Measurements from ENCODE around the gene LYPLAL1.
"Not testable (repeated sequence)": the region's sequence is repeated elsewhere in the genome, so short reads cannot be mapped to it uniquely, and the experiment has no call there.

LYPLAL1 gene

DNA sequence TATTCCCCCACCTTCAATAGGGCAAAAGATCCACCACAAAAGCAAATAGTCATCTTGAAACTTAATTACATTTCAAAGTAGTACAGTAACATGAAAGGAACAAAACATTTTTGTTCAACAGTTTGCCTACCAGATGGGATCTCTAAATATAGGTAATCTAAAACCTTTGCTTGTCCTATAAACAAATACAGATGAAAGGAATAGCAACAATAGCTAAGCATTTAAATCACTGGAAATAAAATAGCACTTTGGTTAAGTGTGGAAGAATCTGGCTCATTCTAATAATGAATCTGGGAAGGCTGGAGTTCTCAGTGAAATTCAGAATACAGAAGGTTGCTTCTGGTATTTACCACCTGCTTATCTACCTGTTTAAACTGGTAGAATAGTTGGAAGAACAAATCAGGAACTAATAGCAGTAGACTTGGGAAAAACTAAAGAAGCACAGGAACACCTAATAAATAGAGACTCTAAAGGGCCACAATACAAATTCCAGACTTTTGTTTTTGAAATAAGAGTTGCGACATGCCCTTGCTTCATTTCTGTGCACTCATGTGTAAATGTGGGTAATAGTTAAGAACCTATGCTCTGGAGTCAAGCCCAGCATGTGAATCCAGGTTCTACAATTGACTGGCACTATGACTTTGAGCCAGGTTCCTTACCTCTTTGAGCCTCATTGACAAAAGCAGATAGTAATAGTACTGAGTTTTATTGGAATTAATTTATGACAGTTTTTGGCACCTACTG, 2.3 kb upstream of the LYPLAL1 start:
- DNase-seq: no peak

DNA sequence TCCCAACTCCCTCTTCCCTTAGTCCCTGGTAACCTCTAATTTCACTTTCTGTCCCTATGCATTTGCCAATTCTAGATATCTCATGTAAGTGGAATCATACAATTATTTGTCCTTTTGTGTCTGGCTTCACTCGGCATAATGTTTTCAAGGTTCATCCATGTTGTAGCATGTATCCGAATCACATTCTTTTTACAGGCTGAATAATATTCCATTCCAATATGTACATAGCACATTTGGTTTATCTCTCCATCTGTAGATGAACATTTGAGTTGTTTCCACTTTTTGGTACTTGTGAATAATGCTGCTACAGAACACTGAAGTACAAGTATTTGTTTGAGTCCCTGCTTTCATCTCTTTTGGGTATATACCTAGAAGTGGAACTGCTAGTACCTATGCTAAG, 857 bp upstream of the LYPLAL1 start:
- no peak for DNase-seq

DNA sequence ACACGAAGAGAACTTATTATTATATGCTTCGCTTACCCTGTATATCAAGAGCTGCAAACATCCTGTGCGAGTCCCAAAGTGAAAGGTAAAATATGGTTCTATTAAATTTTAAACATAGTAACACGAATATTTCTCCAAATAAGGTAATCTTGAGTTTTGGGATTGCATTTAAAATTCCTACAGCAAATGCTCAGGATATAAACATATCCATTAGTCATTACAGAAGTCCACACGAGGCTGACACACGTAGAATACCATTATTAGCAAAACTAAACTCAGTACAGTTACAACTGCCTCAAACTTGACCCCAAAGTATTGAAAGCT, 282 bp upstream of the LYPLAL1 start:
- DNase-seq: no peak

DNA sequence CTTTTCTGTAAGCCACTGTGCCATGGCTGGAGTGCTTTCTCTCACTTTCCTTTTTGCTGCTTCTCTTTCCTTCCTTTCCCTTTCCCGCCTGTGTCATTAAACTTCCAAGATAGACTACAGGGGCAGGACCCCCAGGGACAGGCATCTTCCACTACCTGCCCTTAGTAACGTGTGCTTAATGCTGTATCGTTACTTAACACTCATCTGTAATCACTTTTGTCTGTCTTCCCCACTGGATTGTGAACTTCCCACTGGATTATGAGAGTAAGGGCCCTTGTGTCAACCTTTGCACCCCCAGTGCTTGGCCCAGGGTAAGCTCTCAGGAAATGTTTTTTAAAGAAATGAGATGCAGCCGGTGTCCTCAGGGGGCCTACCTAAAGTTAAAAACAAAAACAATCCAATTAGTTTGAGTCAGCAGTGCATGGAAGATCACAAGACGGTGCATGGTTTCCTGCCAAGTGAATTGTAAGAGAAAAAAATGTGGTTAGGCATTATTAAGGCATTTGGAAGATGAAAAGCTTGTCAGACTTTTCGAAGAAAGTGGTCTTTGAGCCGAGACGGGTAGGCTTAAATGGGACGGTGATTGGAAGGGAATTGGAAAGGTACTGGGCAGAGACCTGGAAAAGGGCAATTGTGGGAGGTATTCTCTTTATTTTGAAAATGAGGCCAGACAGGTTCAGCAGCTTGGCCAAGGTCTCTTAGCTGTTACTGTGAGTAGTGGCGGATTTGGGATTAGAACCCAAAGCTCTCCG, 958 bp downstream of the LYPLAL1 start:
- DNase-seq: no peak

DNA sequence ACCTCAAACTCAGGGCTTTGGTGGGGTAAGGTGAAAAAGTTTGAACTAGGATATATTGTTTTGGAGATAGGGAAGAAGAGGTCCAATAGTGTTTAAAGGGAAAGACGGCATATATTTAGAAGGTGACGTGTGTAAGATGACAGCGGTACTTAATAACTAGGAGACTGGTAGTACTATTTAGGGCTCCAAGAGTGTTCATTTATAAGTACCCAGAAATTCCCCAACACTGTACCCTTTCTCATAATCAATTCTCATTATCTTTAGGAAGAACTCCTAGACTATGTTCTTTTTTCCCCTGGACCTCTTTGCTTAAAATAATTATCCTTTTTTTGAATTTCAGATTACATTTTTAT, 1.5 kb downstream of the LYPLAL1 start:
- DNase-seq: no peak

DNA sequence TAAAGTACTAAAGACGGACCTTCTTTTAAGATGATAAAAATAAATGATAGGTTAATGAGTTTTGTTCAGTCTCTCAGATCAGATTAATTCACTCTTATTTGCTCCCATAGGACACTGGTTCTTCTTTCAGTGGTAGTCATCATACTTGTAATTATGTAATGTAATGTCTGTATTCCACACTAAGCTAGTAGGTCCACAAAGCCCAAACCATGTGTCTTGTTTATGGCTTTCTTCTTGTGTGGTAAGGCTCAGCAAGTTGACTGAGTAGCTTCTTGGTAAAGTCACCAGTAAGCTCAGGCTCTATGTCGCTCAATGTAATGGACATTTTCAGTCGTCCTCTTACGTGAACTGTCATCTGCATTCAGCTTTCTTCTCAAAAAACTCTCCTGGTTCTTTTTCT, 2.5 kb downstream of the LYPLAL1 start:
- no peak for DNase-seq

DNA sequence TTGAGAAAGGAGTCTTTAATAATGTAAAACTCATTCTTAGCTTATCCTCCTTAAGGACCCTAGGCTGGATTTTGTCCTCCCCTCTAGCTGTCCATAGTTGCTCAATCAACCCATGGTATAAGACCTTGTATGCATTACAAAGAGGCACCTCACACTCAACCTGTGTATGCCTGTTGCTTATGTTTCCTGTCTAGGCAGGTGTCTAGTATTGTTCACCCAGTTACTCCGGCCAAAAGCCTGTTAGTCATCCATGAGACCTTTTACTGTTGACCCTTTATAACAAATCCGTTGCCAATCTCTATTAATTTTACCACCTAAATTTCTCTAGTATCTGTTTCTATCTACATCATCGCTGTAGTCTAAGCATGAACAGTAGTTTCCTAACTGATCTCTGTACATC, 3.7 kb downstream of the LYPLAL1 start:
- peak; percentile 12 for DNase-seq

DNA sequence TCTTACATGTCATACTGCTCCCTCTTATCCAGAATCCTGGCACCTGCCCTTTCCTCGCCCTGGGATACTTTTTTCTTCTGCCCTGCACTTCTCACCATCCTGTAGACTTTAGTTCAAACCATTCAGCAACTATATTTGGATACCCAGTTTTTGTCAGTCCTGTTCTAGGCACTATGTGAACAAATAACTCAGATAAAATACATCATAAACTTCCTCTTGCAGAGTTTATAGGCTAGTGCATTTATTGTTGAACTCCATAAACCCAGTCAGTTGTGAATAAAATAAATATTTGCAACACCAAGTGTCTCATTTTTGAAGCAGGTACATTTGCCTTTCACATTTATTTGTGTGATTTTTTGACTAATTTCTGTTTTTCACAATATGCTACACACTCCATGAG, 4.3 kb downstream of the LYPLAL1 start:
- no peak for DNase-seq

DNA sequence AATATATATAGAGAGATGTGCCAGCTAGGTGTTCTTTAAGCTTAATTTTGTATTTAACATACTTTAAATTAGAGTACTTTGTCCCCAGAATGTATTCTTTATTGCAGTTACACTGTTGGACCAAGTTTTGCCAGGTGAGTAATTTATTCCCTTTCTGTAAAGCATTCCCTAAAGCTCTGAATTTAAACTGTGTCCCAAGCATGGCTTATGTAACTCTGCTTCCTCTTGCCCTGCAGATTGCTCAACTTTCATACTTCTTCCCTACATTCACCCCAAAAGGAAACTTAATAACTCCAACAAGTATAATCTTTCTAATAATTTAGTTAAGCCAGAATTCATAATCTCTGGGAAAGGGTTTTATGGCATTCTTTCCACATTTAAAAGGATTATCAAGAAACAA, 5.6 kb downstream of the LYPLAL1 start:
- DNase-seq: no peak

DNA sequence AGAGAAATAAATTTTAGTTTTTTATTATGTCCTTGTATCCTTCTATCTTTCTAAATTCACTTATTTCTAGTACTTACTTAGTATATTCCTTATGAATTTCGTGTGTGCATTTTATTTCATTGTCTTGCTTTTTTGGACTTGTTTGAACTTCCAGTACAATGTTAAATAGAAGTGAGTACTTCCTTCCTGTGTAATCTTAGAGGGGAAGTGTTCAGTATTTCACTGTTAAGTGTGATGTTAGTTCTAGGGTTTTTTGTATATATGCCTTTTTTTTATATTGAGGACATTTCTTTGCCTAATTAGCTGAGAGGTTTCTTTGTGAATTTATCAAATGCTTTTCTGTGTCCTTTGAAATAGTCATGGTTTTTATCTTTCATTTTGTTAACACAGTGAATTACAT, 10.7 kb downstream of the LYPLAL1 start:
- no peak for DNase-seq

DNA sequence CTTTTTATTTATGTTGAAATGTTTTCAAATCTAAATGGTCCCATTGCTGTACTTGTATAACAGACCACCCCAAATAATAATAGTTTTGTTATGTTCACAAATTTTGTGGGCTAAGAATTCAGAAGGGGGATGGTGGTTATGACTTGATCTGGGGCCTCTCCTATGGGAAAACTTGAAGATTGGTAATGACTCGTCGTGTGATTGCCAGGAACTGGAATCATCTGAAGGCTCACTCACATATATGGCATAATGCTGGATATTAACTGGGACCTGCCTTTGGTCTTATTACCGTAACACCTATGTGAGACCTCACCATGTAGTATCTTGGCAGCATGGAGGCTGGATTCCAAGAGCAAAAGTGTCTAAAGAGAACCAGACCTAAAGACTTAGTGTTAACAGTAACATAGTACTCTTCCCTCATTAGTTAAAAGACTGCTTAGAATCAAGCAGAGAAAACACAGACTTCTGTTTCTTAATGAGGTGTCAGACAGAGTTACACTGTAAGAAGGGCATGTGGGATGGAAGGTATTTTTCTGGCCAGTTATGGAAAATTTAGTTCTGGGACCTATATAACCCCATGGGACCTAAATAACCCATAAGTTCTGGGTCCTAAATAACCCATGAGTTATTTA, 11.9 kb downstream of the LYPLAL1 start:
- no peak for DNase-seq

DNA sequence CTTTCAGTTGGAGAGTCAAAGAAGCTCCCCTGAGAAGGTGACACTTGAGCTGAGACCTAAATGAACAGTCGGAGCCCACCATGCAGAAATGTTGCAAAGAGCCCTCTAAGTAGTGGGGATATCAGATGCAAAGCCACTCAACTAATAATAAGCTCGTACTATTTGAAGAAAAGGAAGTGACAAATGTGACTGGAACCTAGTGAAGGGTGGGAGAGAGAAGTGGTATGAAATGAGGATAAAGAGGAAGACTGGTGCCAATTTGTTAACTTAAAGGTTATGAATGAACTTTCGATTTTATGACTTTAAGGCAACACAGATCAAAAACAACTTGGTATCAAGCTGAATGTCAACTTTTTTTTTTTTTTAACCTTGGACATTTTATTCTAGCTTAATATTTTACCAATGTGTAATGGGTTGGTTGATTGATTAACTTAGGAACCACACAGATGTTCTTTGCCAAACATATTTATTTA, 14.7 kb downstream of the LYPLAL1 start:
- no peak for DNase-seq

DNA sequence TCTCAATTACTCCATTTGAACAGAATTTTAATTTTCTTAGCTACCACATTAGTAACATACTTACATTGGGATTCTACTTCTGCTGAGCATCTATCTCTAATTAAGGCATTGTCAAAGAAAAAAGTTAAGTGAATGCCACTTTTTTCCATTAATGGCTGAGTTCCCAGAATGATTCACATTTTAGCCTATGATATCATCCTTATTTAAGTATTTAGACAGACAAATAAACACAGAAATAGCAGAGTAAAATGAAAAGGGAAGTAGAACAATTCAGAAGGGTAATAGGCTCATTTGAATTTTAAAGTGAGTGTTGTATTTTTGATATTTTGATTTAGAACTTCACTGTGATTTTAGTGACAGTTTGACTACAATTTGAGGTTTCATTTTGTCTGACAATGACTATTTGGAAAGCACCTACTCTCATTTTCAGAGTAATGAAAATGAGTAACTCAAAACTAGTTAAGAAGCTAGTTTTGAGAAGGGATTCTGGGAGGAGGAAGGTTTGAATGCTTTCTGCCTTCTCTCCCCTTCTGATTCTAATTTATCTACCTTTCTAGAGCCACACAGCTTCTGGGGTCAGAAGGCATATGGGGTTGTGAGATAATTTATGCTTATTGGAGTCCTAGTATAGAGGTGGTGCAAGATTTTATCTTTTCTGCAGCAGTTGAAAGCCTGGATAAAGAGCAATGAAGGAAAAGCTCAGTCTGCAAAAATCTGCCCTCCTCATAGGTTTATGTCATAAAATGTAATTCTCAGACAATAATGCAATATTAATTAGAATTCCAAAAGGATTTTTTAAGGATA, 15.5 kb downstream of the LYPLAL1 start:
- no peak for DNase-seq

DNA sequence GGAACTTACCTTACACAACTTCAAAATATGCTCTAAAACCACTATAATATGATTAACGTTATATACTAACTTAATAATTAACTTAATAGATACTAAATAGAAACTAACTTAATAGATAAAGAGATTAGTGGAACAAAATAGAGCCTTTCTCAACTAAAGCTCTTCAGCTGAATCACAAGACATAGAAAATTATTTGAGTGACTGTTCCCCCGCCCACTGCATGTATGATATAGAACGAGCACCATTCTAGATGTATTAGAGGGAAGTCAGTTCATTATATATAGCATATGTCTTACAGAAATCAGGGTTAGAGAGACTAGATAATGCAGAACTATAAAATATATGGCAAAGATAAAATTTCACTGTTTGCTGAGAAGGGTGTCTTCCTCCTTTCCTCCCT, 16.3 kb downstream of the LYPLAL1 start:
- DNase-seq: no peak

DNA sequence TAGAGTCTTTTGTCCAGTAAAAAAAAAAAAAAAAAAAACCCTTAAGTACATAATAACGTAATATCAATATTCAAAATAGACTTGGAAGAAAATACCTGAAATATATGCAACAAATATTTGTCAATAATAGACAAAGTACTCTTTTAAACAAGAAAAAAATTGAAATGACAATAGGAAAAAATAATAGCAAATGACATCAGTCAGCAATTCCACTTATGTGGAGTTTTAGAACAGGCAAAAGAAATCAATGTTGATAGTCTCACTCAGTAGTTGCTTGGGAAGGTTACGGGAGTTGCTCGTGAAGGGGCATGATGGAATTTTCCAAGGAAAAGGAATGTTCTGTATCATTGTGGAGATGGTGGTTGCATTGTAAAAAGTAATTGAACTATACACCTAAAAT, 16.9 kb downstream of the LYPLAL1 start:
- no peak for DNase-seq

DNA sequence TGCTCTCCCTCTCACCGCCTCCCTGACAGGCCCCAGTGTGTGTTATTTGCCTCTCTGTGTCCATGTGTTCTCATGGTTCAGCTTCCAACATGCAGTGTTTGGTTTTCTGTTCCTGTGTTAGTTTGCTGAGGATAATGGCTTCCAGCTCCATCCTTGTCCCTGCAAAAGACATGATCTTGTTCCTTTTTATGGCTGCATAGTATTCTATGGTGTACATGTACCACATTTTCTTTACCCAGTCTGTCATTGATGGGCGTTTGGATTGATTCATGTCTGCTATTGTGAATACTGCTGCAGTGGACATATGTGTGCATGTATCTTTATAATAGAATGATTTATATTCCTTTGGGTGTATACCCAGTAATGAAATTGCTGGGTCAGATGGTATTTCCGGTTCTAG, 22.2 kb downstream of the LYPLAL1 start:
- DNase-seq: not testable (repeated sequence)

DNA sequence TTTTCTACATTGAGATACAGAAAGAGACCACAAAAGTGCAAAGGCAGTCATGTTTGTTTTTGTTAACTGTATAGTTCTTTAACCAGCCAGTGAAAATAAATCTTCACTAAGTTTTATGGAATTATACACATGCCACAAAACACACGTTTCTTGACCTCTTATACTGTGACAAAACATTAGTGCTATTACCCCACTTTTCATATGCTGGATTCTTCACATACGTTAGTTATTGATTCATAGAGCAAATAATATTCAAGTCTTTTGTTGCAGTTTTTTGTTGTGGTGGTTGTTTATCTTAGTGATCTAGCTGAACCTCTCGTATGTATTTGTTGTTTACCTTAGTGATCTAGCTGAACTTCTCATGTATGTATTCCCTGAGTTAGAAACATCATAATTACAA, 28.0 kb downstream of the LYPLAL1 start:
- DNase-seq: no peak

DNA sequence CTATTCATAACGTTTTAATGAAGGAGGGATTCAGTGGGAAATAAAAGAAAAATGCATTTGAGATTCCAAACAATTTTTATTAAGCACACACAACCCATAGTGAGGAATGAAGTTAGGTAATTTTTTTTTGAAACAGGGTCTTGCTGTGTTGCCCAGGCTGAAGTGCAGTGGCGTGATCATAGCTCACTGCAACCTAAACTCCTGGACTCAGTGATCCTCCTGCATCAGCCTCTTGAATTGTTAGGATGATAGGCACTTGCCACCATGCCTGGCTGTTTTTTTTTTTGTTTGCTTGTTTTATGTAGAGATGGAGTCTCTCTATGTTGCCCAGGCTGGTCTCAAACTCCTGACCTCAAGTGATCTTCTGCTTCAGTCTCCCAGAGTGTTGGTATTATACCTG, 28.9 kb downstream of the LYPLAL1 start:
- DNase-seq: no peak

DNA sequence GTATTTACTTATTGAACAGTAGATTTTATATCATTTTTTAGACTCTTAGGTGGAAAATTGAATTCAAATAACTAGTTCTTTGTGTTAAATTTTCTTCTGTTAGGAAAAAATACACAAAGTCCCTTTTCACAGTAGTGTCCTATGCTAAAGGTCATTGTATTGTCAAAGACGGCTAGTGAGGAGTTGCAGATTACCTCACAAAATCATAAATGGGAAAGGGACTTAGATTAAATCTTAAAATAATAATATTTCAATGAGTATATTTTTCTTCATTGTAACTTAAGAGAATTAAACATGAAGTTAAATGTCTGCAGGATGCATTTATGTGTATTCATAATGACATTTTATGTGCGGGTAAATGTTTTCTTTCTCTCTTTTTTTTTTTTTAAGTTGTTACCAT, 32.7 kb downstream of the LYPLAL1 start:
- DNase-seq: no peak

DNA sequence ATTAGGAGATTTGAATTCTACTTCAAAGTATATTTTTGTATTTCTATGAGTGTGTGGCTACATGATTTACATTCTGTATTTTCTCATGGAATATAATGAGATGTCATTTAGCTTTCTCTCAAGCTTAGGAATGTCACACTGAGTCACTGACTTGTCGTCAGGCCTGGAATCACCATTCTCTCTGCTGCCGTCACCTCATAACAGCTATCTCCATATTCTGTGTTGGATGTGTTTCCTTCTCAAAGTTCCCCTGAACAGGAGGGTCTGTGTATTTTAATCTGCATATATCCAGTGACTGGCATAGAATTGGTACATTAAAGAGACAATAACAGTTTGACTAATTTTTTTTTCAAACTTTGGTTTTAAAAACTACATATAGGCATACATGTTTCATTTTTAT, 35.9 kb downstream of the LYPLAL1 start:
- no peak for DNase-seq

DNA sequence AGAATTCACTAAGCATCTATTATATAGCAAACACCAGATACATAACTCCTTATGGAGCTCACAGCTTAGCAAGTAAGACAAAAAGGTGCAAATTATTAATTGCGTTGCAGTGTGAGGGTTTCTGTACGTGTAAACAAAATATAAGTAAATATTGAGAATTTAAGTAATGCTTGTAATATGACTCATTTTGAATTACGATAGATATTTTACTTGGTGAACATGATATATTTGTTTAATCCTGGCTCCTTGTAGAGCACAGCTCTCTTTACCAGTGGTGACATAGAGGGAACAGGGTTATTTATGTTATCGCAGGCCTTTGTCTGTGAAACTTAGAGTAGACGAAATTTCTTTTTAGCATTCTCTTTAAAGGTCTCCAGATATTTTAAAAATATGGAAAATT, 36.4 kb downstream of the LYPLAL1 start:
- DNase-seq: peak; percentile 2

DNA sequence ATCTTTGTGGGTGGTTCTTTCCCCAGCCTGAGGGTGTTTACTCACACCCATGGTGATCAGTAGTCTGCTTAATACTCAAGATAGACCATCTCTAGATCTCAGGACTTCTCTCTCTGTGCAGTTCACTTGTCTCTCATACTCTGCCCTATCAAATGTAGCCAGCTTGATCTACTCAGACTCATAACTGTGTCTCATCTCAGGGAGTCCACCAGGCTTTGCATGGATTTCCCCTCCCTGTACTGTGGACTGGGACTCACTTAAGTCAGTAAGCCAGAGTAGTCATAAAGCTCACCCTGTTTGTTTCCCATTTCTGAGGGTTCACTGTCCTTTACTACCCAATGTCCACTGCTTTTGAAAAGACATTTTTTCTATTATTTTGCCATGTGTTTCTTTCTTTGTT, 41.8 kb downstream of the LYPLAL1 start:
- DNase-seq: no peak

DNA sequence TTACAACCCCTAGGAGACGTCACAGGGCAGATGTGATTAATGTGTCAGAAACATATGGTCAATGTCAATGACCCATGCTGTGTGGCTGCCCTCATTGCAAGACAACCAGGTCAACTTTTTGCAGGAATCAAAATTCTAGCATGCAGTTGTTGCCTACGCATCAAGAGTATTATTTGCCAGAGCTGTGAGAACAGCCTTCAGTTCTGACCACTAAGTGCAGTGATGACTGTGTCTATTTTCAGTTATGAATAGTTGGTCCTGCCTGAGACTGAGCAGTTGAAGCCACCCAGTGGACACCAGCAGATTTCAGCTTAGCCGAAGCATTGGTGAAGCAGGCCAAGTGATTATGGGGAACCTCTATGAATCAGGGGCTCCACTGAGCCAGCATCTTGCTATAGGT, 47.3 kb downstream of the LYPLAL1 start:
- DNase-seq: no peak

DNA sequence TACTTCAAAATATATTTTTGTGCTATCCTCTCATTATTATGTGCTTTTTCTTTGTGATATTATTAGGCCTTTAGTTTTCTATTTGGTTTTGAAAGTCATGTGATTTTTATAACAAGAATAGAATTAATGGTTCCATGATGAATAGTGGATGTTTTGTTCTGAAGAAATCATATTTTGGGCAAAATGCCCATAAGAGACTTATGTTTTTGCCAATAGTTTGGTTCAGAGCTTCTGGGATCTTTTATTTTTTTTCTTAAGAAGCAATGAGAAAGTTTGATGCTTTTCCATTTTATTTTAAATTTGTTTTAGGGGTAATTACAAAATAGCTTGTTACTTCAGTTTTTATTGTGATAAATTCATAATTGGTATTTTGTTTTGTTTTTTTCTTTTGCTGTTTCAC, 49.8 kb downstream of the LYPLAL1 start:
- DNase-seq: no peak

Data from SHP77 treated with DMSO at 0.1 percent for 48 hours (cell line).